Memory B cell (primary cell): Measurements from ENCODE around the gene PMAIP1.

Source experiments
- ATAC-seq: fragments of 150-1000 bp; cut with Tn5 transposase; 2 replicates; pipeline ENCODE4 v1.10.0; 2021; ENCODE audit warnings: low read depth, mild to moderate bottlenecking, moderate library complexity
- DNase-seq, 2 donors: peaks; one replicate each; pipeline ENCODE4 v3.0.0; 2022; ENCODE audit warnings: low spot score in 2 of 2
- H3K27ac Mint-ChIP-seq: one replicate; pipeline ENCODE4 v1.8.0; 2022; ENCODE audit warnings: mild to moderate bottlenecking, moderate library complexity, mixed read lengths
- H3K27me3 Mint-ChIP-seq: one replicate; pipeline ENCODE4 v1.8.0; 2022; ENCODE audit warnings: mixed read lengths
- H3K36me3 Mint-ChIP-seq: one replicate; pipeline ENCODE4 v1.8.0; 2022; ENCODE audit warnings: mild to moderate bottlenecking, mixed read lengths
- H3K4me1 Mint-ChIP-seq: one replicate; pipeline ENCODE4 v1.8.0; 2022; ENCODE audit warnings: mixed read lengths
- H3K4me3 Mint-ChIP-seq: one replicate; pipeline ENCODE4 v1.8.0; 2022; ENCODE audit warnings: mild to moderate bottlenecking, moderate library complexity, mixed read lengths
- H3K9me3 Mint-ChIP-seq: one replicate; pipeline ENCODE4 v1.8.0; 2022; ENCODE audit warnings: mixed read lengths

PMAIP1 gene

GRCh38 chr18:59940068-59940467, 40.3 kb downstream of the PMAIP1 start:
- Mint-ChIP-seq H3K4me1 (peaks cover 2% of the 10 kb centered on the region), H3K36me3 (no peaks in the 10 kb centered on the region), H3K27me3 (no peaks in the 10 kb centered on the region), H3K4me3 (no peak overlapping the region), H3K27ac (no peak overlapping the region), H3K9me3 (no peaks in the 10 kb centered on the region)
- no peak for ATAC-seq
- no peak for DNase-seq

GRCh38 chr18:59941331-59941730, 41.5 kb downstream of the PMAIP1 start:
- no peaks in the 10 kb centered on the region for H3K36me3 Mint-ChIP-seq
- ATAC-seq (peak; percentile 56), DNase-seq (no peak)
- peaks cover 2% of the 10 kb centered on the region for H3K4me1 Mint-ChIP-seq
- no peaks in the 10 kb centered on the region for H3K9me3 Mint-ChIP-seq
- no peaks in the 10 kb centered on the region for H3K27me3 Mint-ChIP-seq
- peak overlapping the region; percentile 14 for H3K4me3 Mint-ChIP-seq
- H3K27ac Mint-ChIP-seq: no peak overlapping the region

- Mint-ChIP-seq H3K36me3 (no peaks in the 10 kb centered on the region), H3K27ac (no peak overlapping the region), H3K27me3 (no peaks in the 10 kb centered on the region), H3K9me3 (no peaks in the 10 kb centered on the region), H3K4me1 (peaks cover 2% of the 10 kb centered on the region), H3K4me3 (no peak overlapping the region)
- no peak for ATAC-seq
- no peak for DNase-seq
Observed at GRCh38 chr18:59942601-59943000, 42.8 kb downstream of the PMAIP1 start.

GRCh38 chr18:59945544-59945943, 45.7 kb downstream of the PMAIP1 start:
- peaks cover 6% of the 10 kb centered on the region for H3K4me1 Mint-ChIP-seq
- H3K27ac Mint-ChIP-seq: no peak overlapping the region
- ATAC-seq (no peak), DNase-seq (no peak)
- H3K4me3 Mint-ChIP-seq: no peak overlapping the region
- no peaks in the 10 kb centered on the region for H3K27me3 Mint-ChIP-seq
- no peaks in the 10 kb centered on the region for H3K36me3 Mint-ChIP-seq
- no peaks in the 10 kb centered on the region for H3K9me3 Mint-ChIP-seq

GRCh38 chr18:59950215-59950944, 50.6 kb downstream of the PMAIP1 start:
- H3K4me3 Mint-ChIP-seq: no peak overlapping the region
- DNase-seq: no peak
- H3K27ac Mint-ChIP-seq: no peak overlapping the region
- H3K4me1 Mint-ChIP-seq: peaks cover 8% of the 10 kb centered on the region
- no peaks in the 10 kb centered on the region for H3K9me3 Mint-ChIP-seq
- ATAC-seq: no peak
- H3K27me3 Mint-ChIP-seq: no peaks in the 10 kb centered on the region
- H3K36me3 Mint-ChIP-seq: no peaks in the 10 kb centered on the region

- no peaks in the 10 kb centered on the region for H3K27me3 Mint-ChIP-seq
Observed at GRCh38 chr18:59951591-59951990, 51.8 kb downstream of the PMAIP1 start.

GRCh38 chr18:59952283-59953007, 52.6 kb downstream of the PMAIP1 start:
- no peak for ATAC-seq
- no peak overlapping the region for H3K4me3 Mint-ChIP-seq
- H3K27ac Mint-ChIP-seq: no peak overlapping the region
- H3K27me3 Mint-ChIP-seq: no peaks in the 10 kb centered on the region
- DNase-seq: no peak
- H3K36me3 Mint-ChIP-seq: no peaks in the 10 kb centered on the region
- H3K9me3 Mint-ChIP-seq: no peaks in the 10 kb centered on the region
- peaks cover 8% of the 10 kb centered on the region for H3K4me1 Mint-ChIP-seq

More at GRCh38 chr18:59951591-59951990, 51.8 kb downstream of the PMAIP1 start:
- ATAC-seq: no peak
- no peak for DNase-seq
- H3K36me3 Mint-ChIP-seq: no peaks in the 10 kb centered on the region
- peaks cover 8% of the 10 kb centered on the region for H3K4me1 Mint-ChIP-seq
- H3K4me3 Mint-ChIP-seq: no peak overlapping the region
- no peak overlapping the region for H3K27ac Mint-ChIP-seq
- H3K9me3 Mint-ChIP-seq: no peaks in the 10 kb centered on the region
